HG02798 (cell line): ENCODE data around the gene PCDHGA12.
"Not testable (repeated sequence)": the region's sequence is repeated elsewhere in the genome, so short reads cannot be mapped to it uniquely, and the experiment has no call there.

ENCODE experiments used
- ATAC-seq: cut with Tn5 transposase; IDR thresholded peaks from one replicate; pipeline ENCODE4 v1.9.1; 2021; ENCODE audit warnings: mild to moderate bottlenecking; ENCODE audit not compliant: unreplicated experiment, poor library complexity

PCDHGA12 gene

GRCh38 chr5:141407790-141408505, 22.4 kb upstream of the PCDHGA12 start, which contains the start of gene PCDHGB6:
TSS of gene PCDHGB6 (plus strand) at chr5:141408021. CDS start at chr5:141408203, 182 bp downstream.
- ATAC-seq: not testable (repeated sequence)

GRCh38 chr5:141409598-141410306, 20.6 kb upstream of the PCDHGA12 start:
- ATAC-seq: no peak

- no peak for ATAC-seq
Measured at GRCh38 chr5:141411575-141411974, 18.7 kb upstream of the PCDHGA12 start.

DNA sequence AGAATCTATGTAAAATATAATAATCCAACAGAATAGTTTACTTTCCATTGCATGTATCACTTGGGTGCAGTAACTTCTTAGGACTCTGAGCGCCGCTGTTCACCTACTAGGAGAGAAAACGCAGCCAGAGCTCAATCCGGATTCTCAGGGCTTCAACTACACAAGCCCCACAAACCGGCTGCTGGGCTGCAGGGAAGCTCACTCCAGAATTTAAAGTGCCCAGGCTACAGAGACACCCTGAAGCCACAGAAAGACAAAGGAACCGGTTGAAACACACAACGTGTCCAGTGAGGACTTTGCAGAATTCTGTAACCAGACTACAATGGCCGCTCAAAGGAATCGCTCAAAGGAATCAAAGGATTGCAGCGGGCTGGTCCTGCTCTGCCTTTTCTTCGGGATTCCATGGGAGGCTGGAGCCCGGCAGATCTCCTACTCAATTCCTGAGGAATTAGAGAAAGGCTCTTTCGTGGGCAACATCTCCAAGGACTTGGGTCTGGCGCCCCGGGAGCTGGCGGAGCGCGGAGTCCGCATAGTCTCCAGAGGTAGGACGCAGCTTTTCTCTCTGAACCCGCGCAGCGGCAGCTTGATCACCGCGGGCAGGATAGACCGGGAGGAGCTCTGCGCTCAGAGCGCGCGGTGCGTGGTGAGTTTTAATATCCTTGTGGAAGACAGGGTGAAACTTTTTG, 17.3 kb upstream of the PCDHGA12 start, which contains the start of gene PCDHGA10:
Gene PCDHGA10, plus strand, starts transcription at position 134 of the 686 bp plus-strand sequence. Its CDS starts 189 bp downstream, at position 323.
- ATAC-seq: peak; percentile 69

- ATAC-seq: no peak
Measured at GRCh38 chr5:141413540-141414069, 16.7 kb upstream of the PCDHGA12 start.

DNA sequence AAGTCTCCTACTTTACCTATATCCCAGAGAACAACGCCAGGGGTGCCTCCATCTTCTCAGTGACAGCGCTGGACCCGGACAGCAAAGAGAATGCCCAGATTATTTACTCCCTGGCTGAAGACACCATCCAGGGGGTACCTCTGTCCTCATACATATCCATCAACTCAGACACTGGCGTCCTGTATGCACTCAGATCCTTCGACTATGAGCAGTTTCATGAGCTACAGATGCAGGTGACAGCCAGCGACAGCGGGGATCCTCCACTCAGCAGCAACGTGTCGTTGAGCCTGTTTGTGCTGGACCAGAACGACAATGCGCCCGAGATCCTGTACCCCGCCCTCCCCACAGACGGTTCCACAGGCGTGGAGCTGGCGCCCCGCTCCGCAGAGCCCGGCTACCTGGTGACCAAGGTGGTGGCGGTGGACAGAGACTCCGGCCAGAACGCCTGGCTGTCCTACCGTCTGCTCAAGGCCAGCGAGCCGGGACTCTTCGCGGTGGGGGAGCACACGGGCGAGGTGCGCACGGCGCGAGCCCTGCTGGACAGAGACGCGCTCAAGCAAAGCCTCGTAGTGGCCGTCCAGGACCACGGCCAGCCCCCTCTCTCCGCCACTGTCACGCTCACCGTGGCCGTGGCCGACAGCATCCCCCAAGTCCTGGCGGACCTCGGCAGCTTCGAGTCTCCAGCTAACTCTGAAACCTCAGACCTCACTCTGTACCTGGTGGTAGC, 15.6 kb upstream of the PCDHGA12 start:
- not testable (repeated sequence) for ATAC-seq

DNA sequence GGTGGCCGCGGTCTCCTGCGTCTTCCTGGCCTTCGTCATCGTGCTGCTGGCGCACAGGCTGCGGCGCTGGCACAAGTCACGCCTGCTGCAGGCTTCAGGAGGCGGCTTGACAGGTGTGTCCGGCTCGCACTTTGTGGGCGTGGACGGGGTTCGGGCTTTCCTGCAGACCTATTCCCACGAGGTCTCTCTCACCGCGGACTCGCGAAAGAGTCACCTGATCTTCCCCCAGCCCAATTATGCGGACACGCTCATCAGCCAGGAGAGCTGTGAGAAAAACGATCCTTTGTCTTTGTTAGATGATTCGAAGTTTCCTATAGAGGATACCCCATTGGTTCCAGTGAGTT, 15.1 kb upstream of the PCDHGA12 start:
- ATAC-seq: not testable (repeated sequence)

- peak; percentile 80 for ATAC-seq
Measured at GRCh38 chr5:141417494-141418172, 12.7 kb upstream of the PCDHGA12 start, which contains the start of gene PCDHGB7. TSS of gene PCDHGB7 (plus strand) at chr5:141417677. CDS start at chr5:141417860, 183 bp downstream.

DNA sequence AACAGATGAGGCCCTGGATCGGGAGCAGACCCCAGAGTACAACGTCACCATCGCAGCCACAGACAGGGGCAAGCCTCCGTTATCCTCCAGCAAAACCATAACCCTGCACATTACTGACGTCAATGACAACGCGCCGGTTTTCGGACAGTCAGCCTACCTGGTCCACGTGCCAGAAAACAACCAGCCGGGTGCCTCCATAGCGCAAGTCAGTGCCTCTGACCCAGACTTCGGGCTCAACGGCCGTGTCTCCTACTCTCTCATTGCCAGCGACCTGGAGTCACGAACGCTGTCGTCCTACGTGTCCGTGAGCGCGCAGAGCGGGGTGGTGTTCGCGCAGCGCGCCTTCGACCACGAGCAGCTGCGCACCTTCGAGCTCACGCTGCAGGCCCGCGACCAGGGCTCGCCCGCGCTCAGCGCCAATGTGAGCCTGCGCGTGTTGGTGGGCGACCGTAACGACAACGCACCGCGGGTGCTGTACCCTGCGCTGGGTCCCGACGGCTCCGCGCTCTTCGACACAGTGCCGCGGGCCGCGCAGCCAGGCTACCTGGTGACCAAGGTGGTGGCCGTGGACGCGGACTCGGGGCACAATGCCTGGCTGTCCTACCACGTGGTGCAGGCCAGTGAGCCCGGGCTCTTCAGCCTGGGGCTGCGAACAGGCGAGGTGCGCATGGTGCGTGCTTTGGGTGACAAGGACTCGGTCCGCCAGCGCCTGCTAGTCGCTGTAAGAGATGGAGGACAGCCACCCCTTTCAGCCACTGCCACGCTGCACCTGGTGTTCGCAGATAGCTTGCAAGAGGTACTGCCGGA, 11.0 kb upstream of the PCDHGA12 start:
- no peak for ATAC-seq

GRCh38 chr5:141420855-141421488, 9.3 kb upstream of the PCDHGA12 start, which contains the start of gene PCDHGA11:
TSS of gene PCDHGA11 (plus strand) at chr5:141421051. CDS start at chr5:141421228, 177 bp downstream.
- peak; percentile 56 for ATAC-seq

GRCh38 chr5:141421489-141421855, 8.8 kb upstream of the PCDHGA12 start:
- ATAC-seq: no peak

DNA sequence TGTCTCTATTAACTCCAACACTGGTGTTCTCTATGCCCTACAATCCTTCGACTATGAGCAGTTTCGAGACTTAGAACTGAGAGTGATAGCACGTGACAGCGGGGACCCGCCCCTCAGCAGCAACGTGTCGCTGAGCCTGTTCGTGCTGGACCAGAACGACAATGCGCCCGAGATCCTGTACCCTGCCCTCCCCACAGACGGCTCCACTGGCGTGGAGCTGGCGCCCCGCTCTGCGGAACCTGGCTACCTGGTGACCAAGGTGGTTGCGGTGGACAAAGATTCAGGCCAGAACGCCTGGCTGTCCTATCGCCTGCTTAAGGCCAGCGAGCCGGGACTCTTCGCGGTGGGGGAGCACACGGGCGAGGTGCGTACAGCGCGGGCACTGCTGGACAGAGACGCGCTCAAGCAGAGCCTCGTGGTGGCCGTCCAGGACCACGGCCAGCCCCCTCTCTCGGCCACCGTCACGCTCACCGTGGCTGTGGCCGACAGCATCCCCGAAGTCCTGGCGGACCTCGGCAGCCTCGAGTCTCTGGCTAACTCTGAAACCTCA, 7.5 kb upstream of the PCDHGA12 start:
- no peak for ATAC-seq

DNA sequence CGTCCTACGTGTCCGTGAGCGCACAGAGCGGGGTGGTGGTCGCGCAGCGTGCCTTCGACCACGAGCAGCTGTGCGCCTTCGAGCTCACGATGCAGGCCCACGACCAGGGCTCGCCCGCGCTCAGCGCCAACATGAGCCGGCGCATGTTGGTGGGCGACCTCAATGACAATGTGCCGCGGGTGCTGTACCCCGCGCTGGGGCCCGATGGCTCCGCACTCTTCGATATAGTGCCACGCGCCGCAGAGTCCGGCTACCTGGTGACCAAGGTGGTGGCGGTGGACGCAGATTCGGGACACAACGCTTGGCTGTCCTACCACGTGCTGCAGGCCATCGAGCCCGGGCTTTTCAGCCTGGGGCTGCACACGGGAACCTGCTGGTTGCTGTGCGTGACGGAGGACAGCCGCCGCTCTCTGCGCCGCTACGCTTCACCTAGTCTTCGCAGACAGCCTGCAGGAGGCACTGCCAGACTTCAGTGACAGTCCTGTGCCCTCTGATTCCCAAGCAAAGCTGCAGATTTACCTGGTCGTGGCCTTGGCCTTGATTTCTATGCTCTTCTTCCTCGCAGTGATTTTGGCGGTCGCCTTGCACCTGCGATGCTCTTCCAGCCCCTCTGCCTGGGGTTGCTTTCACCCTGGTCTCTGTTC, 2.4 kb upstream of the PCDHGA12 start:
- no peak for ATAC-seq

- peak; percentile 50 for ATAC-seq
Measured at GRCh38 chr5:141431286-141431685, 979 bp downstream of the PCDHGA12 start.

GRCh38 chr5:141432308-141432707, 2.0 kb downstream of the PCDHGA12 start:
- ATAC-seq: not testable (repeated sequence)

DNA sequence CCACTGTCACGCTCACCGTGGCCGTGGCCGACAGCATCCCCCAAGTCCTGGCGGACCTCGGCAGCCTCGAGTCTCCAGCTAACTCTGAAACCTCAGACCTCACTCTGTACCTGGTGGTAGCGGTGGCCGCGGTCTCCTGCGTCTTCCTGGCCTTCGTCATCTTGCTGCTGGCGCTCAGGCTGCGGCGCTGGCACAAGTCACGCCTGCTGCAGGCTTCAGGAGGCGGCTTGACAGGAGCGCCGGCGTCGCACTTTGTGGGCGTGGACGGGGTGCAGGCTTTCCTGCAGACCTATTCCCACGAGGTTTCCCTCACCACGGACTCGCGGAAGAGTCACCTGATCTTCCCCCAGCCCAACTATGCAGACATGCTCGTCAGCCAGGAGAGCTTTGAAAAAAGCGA, 2.4 kb downstream of the PCDHGA12 start:
- ATAC-seq: not testable (repeated sequence)

DNA sequence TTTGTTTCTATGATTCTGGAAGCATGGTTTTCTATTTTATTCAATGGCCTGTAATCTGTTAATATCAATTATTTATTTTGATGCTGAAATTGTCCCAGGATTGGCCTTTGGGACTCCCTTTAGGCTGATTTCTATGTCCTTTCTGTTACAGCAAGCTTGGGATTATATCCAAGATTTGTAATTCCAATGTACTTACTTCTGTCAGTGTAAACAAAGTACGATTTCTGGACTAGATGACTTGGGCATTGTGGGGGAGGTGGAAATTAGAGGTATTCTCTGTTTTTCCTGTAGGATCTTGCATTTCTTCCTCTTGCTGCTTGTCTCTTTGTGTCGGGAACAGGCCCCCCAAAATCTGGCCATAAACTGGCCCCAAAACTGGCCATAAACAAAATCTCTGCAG, 3.7 kb downstream of the PCDHGA12 start:
- ATAC-seq: no peak
